Retina (tissue), 1 donor: ENCODE data around the gene DAGLA.
A peak's percentile ranks its signal among the peaks of the same experiment; 100 is the strongest.

Experiments
- DNase-seq: peaks from one replicate; pipeline ENCODE4 v3.0.0-alpha.2; 2016

DAGLA gene

DNA sequence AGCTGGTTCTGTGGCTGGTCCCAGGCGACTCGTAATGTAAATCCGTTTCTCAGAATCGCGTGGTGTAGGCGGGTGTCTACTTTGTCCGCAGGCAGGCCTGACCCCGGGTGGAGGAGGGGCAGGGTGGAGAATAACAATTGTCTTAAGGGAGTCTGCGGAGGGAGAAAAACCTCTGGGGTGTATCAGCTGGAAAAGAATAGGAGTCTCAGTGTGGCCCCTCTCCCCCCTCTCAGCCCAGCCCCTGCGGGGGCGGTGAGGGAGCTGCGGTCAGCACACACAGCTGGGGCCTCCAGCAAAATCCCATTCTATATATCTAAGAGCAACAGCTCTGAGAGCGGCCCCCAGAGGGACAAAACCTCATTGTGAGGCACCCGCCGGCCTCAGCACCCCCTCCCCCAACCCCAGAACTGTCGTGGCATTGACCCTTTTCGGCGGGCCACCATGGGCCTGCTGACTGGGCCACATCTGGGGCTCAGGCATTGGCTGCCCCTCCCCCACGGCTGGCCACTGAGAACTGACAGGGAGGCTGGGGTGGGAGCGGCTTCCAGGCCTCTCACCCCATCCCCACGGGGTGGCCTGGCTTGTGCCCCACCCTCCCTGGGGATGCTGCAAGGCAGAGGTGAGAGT lies 69.5 kb downstream of the DAGLA start:
- peak; percentile 70 for DNase-seq

DNA sequence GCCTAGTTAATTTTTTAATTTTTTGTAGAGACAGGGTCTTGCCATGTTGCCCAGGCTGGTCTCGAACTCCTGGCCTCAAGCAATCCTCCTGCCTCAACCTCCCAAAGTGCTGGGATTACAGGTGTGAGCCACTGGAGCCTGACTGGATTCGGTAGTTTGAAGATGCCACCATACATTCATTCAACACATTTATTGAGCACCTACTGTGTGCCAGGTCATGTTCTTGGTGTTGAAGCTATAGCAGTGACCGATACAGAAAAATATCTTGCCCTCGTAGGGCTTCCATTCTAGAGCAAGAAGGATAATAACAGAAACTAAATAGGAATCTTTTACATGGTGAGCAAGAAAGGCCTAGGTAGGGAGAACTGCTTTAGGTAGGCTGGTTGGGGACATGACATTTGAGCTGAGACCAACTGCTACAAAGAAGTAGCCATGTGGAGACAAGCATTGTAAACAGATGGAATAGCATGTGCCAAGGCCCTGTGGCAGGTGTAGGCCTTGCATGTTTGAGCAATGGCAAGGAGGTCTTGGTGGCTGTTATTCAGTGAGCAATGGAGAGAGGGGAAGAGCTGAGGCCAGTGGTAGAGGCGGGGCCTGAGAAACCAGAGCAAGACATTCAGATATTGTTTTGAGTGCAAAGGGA lies 70.6 kb downstream of the DAGLA start:
- no peak for DNase-seq

DNA sequence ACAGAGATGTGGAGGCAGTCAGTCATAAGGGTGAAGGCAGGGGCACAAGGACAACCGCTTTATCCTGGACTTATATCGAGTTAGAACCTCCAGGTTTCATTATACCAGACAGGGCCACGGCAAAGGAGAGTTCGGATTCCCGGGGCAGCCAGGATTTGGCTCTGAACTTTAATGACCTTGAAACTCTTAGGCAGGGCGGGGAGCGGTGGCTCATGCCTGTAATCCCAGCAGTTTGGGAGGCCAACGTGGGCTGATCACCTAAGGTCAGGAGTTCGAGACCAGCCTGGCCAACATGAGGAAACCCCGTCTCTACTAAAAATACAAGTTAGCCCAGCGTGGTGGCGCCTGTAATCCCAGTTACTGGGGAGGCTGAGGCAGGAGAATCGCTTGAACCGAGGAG lies 71.2 kb downstream of the DAGLA start:
- no peak for DNase-seq

DNA sequence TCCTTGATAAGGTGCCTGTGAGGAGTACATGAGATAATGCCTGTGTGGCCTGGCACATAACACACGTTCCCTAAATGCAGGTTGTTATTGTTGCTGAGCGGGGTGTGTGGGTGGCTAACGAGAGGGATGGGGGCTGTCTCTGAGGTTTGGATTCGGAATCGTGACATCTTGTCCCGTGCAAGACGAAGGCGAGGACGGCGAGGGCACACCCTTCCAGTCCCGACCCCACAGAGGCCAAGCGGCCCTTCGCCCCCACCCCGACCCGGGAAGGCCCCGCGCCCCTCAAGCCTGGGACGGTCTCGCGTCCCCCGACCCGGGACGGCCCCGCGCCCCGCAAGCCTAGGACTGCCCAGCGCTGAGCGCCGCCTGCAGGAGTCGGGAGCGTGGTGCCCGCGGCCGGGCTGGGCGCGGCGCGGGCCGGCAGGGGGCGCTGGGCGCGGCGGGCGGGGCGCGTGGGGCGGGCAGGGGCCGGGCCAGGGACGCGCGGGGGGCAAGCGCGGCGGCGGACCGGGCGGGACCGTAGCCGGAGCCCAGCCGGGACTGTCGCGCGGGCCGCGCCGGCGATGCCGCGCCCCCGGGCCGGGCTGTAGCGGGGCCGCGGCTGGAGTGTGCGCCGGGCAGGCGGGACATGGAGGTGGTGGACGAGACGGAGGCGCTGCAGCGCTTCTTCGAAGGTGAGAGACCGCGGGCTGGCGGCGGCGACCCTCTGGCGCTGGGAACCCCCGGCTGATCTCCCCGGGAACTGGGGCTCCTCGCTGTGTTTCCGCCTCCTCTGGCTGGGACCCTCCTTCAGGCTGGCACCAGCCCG lies 72.1 kb downstream of the DAGLA start, which contains the start of gene MYRF:
Gene MYRF (plus strand): TSS at position 520 of the 808 bp plus-strand sequence. CDS start 109 bp downstream, at position 629.
- no peak for DNase-seq

DNA sequence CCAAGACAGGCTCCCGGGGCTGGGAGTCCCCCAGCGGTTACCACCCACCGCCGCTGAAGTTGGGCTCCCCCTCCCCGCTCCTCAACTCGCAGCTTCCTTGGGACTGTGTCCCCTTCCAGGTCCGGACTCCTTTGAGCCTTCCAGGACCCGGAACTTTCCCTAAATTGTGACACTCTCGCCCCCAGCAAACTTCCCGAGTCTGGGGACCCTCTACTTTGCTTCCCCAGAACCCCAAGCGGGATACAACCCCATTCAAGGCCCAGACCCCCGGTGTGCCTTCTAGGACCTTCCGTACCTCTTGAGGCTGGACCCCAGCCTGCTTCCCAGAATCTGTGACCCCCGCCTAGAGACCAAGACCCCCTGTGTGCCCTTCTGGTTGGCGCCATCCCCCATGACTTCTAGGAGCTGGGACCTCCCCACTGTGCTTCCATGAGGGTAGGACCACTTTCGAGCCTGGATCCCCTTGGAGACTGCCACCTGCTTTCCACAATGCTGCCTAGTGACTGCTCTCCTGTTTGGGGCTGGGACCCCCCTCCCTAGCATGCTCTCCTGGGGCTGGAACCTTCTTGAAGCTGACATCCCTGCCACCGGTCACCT lies 72.8 kb downstream of the DAGLA start:
- DNase-seq: no peak

DNA sequence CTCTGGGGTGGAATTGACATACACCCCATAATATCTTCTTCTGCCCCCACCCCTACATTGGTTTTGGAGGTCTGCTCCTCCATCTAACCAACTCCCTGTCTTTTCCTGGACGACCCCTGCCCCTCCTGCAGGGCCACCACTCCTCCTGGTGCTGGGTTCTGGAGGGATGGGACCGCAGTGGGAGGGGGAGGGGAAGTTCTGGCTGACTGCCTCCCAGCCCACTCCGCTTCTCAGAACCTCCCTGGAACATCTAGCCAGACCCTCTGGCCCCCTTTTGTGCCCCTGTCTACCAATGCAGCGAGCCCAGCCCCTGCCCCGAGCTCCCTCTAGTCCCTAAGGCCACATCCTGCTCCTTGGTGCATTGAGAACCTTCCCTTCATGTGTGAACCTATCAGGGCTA lies 73.5 kb downstream of the DAGLA start:
- DNase-seq: no peak

DNA sequence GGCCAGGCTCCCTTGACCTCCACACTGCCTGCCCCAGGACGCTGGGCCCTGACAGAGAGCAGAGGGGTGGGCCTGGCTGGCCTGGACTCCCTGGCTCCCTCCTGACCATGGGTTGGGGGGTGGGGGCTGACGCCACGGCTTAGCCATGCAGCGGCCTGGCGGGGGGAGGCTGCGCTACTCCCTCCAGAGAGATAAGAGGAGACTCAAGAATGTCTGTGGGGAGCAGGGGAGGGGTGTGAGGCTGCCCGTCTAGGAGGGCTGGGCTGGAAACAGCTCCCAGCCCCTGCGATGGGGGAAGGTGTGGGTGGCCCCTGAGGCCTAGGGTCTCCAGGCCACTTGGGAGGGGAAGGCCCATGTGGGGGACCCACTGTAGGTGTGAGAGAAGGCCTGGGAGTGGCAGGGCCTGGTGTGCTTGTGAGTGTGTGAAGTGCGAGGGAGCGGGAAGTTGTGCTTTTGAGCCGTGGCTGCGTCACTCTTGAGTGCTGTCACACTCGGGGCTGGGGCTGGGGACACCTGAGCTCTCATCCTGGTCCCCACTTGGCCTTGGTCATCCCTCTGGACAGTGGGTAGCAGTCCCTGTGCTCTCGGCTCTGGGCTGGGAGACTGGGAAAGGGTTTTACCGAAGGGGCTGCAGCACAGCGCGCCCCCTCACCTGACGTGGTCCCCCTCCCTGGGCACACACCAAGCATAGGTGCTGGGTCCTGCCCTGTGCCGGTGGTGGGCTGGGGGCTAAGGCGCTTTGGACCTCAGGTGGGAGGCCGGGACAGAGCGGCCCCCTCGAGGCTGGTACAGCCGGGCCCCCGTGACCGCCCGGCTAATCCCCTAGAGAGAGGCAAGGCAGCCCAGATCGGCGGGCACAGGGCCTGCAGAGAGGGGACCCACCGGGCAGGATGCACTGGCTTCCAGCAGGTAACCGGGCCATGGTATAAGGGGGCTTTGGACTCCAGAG lies 74.6 kb downstream of the DAGLA start:
- no peak for DNase-seq

DNA sequence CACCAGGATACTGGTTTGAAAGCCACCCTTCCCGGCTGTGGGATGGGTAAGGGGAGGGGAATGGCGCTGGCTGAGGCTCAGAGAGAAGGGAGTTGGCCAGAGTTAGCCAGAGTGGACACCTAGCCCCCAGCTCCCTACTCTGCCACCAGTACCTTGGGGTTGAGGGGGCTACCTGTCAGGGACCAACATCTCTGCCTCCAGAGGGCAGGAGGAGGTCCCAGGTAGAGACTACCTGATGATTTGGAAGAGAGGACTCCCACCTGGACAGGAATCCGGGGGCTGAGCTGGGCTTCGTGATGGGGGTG lies 75.9 kb downstream of the DAGLA start:
- DNase-seq: no peak

DNA sequence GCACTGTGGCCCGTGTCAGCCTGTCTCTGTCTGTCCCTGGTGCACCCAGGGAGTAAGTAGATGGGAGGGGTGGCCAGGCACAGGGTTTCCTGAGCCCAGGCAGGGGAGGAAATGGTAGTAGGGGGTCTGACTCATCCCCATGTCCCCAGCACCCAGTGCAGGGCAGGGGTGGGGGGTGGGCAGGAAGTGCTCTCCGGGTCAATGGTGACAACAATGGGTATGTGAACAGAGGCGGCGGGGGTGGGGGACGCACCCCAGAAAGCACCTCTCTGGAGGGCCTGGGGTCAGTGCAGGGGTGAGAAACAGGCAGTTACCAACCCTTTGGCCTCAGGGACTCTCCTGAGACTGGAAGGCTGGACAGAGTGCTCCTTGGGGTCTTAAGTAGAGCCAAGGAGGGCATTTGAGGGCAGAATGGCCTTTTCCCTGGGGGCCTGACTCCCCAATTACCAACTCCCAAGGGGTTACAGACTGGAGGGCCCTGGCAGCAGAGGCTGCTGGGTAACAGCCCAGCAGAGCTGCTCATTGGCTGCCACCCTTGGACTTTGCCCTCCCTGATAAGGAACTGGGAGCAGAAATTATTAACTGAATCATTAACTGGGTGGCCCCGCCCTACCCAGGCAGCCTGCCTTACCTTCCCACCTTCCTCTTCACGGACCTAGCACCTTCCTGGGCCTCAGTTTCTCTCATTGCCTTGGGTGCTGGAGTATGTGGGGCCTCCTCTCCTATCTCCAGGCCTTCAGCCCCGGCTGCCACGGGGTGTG lies 76.4 kb downstream of the DAGLA start:
- no peak for DNase-seq

DNA sequence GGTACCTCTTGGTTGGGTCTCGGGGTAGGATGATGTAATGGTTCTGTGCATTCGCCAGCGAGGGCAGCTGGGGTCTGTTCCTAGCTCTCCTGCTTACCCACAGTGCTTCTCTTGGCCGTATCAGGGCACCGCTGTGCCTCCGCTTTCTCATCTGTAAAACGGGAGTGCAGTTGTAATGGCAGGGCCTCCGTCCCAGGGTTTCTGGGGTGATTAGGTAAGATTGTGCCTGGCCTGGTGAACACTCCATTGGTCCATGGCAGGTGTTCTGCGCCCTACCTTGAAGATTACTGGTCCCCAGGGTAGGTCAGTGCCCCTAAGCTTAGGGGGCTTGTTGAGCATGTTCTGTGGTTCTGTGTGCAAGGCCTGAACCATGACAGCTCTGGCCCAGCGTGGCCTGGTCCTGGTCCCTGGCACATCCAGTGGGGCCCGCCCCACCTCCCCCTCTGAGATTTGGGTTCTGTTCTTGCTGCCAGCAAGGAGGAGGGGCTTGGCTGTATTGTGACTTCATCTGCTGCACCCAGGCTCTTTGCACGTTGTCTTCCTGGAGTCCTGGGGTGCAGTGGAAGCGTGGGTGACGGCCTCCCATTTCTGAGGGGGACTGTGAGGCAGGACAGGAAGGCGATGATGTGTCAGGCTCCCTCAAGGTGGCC lies 77.1 kb downstream of the DAGLA start:
- DNase-seq: no peak

DNA sequence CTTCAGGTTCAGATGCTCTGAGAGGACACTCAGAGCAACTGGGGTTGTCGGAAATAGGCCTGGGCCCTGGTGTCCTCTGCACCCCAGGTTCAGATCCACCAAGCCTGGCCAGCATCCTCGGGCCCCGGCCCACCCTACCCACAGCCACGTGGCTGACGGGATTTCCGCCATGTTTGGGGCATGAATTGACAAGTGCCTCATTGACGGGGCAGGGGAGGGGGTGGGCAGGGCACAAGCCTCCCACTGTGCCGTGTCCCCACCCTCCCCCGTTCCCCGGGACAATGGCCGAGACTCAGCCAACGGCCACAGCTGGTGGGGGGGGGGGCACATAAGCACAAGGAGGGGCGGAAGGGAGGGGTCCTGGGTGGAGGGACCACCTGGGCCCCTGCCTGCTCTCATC lies 80.8 kb downstream of the DAGLA start:
- no peak for DNase-seq

DNA sequence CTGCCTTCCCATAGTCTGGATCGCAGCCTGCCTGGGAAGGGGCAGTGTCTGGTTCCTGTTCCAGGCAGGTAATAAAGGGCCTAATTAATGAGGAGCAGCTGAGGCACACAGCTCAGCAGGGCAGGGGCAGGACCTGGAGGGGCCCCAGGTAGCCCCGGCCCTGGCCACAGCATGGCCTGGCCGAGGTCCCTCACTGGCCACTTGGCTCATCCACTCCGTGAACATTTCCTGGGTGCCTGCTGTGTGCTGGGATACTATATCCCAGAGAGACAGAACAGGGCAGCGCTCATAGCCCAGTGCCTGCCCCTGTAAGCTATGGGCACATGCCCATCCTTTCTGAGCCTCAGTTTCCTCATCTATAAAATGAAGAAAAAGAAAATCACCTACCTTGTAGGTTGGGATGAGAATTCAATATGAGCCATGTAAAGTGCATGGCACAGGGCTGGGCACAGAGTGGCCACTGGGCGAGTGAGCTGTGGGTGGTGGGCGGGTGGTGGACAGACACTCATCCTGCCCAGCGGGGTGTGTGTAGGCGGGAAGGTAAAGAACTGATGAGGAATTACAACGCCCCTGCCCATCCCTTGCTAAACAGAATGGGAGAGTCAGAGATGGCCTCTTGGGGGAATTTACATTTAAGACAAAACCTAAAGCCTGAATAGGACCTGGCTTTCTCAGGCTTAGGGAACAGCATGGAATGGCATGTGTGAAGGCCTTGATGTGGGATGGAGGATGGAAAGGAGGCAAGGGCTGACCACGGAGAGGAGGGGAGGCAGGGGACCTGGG lies 81.4 kb downstream of the DAGLA start:
- DNase-seq: no peak

DNA sequence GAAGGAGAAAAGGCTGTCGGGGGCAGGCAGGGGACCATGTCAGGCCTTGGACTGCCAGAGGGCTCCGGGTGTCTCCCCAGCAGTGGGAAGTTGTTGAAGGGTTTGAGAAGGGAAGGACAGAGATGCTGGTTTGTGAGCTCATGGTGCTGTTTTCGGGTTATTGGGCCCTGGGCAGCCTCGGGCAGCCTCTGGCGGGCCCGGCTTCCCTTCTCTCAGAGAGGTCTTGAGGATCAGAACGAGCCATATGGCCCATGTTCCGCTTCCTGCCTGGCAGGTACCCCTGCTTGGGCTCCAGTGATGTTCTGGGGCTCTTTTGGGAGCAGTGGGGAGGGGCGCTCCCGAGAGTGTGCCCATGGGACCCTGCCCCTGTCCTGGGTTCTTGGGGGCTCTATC lies 82.0 kb downstream of the DAGLA start:
- DNase-seq: no peak

DNA sequence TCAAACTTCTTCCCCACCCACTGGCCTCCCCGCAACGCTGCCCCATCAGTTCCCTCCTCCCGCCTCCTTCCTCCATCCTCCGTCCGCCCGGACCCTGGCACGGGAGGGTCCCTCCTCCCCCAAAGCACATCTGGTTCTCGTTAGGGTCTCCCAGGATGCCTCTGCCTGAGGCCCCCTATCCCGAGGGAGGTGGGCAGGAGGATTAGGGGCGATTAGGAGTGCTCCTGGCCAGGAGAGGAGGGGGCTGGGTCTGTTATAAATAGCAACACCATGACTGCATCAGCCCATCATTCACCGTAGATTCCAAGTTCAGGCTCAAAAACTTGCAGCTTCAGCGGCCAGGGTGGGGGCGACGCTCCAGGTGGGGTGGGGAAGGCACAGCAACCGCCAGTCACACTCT lies 82.6 kb downstream of the DAGLA start:
- no peak for DNase-seq

DNA sequence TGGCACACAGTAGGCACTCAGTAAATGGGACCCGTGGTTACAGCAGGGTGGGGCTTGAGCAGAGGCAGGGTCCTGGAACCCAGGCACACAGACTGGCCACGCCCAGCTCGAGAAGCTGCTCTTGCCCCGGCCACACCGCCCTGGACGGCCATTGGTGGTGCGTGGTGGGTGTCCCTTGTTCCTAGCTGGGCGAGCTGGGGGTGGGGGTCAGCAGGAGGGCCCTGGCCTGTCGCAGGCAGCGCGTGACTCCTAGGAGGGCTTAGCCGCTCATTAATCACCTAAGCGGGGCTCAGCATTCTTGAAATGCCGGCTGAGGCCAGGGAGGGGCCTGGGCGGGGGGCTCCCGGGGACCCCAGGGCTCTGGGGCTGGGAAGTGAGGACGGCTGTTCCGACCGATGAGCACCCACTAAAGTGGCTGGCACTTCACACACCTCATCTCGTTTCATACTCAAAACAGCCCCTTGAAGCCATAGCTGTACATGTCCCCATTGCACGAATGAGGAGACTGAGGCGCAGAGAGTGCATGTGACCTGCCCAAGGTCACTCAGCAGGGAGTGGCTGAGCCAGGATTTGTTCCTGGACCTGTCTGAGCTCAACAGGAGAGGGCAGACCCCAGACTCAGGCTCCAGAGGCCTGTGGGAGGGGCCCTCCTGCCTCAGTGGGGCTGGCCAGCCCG lies 83.9 kb downstream of the DAGLA start:
- no peak for DNase-seq

DNA sequence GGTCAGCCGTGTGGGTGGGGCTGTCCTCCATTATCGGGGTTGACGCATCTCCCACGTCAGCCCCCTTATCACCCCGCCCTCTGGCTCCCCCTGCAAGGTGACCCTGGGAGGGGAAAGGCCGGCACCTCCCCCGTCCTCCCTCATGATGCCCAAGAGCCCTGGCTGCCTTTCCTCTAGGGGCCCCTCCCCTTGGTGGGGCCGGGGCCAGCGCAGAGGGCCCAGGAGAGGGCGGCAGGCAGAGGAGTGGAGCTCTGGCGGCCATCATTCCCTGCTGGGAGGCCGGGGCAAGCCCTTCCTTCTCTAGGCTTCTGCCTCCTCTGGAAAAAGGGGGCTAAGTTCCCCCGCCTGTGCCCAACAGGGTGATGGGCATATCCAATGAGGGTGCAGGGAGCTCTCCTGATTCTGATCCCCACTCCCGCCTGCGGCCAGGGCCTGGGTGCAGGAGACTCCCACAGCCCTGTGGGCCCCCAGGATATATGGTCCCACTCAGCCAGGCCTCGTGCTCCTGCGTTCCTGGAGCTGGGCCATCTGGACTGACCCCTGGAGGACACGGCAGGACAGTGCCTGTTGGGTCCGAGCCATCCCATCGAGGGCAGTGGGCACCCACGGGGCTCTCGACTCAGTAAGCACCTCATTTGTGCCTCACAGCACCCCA lies 84.5 kb downstream of the DAGLA start:
- no peak for DNase-seq

DNA sequence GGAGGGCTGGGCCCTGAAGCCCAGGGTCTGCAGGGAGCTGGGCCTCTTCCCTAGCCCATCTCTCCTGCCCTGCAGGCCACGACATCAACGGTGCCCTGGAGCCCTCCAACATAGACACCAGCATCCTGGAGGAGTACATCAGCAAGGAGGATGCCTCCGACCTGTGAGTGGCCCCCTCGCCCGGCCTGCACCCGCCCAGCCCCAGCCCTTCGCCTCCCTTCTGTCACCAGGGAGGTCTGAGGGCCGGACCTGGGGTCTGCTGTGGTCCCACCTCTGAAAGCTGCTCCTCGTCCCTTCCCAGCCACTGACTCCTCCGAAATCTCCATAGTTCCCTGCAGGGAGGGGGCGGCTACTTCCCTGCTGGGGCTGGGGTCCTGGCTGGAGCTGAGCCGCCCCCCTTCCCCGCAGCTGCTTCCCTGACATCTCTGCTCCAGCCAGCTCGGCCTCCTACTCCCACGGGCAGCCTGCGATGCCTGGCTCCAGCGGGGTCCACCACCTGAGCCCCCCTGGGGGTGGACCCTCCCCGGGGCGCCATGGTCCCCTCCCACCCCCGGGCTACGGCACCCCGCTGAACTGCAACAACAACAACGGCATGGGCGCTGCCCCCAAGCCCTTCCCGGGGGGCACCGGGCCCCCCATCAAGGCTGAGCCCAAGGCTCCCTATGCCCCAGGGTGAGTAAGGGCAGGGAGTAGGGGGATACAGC lies 85.5 kb downstream of the DAGLA start:
- no peak for DNase-seq

DNA sequence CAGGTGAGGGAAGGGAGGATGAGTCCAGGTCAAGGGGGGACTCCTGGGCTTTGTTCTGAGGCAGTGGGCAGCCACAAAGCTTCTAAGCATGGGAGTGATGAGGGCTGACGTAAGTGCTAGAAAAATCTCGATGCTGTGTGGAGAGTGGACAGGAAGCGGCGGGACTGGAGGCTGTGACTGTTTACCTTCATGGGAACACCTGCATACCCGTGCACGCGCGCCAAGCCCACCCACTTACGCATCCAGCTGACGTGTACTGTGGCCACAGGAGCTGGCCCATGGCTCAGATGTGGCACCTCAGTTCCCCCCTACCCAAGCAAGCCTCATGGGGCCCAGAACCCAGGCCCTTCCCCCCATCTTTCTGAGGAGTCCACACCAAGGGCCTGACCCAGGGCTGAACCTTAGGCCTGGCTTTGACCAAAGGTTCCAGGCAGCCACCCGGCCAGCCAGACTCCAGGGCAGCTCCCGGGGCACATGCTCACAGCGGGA lies 86.2 kb downstream of the DAGLA start:
- no peak for DNase-seq
